GM12865 (cell line): Measurements from ENCODE around the gene NLRP3.

Source experiments
- DNase-seq: peaks from one replicate; pipeline ENCODE4 v3.0.0; 2010; ENCODE audit warnings: low read depth
- H3K4me3 ChIP-seq: 2 replicates; pipeline ENCODE4 v1.5.1; 2011; ENCODE audit warnings: mild to moderate bottlenecking, low read depth, low read length, control low read depth
- TF ChIP-seq, protein P1 (sequence below): IDR thresholded peaks from 2 replicates; pipeline ENCODE4 v1.5.1; 2011; ENCODE audit warnings: low read length, control low read depth, low read depth, inconsistent platforms; ENCODE audit not compliant: insufficient read depth; ENCODE audit errors: missing control alignments

The NLRP3 gene

DNA sequence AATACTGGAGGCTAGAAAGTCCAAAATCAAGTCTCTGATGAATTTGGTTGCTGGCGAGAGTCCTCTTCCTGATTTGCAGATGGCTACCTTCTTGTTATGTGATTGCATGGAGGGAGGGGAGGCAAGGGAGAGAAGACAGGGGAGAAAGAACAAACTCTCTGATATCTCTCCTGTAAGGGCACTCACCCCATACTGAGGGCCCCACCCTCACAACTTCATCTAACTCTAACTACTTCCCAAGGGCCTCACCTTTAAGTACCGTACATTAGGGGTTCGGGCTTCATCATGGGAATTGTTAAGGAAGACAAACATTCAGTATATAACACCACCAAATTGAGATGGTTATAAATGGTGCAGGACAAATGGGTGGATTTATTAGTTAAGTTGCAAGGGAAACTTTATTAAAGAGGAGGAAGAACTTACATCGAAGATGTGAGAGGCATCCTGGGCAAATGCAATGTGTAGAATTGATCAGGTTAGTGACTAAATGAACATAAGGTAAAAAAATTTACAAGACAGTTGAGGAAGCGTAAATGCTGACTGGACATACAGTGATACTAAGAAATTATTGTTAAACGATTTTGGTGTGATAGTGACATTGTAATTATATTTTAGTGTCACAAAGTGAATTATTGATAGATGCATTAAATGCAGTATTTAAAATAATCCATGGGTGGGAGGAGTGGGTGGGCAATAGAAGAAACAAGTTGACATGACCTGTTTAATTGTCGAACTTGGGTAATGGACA lies 31.4 kb downstream of the NLRP3 start:
- no peak for DNase-seq
- TF ChIP-seq, protein P1, sequence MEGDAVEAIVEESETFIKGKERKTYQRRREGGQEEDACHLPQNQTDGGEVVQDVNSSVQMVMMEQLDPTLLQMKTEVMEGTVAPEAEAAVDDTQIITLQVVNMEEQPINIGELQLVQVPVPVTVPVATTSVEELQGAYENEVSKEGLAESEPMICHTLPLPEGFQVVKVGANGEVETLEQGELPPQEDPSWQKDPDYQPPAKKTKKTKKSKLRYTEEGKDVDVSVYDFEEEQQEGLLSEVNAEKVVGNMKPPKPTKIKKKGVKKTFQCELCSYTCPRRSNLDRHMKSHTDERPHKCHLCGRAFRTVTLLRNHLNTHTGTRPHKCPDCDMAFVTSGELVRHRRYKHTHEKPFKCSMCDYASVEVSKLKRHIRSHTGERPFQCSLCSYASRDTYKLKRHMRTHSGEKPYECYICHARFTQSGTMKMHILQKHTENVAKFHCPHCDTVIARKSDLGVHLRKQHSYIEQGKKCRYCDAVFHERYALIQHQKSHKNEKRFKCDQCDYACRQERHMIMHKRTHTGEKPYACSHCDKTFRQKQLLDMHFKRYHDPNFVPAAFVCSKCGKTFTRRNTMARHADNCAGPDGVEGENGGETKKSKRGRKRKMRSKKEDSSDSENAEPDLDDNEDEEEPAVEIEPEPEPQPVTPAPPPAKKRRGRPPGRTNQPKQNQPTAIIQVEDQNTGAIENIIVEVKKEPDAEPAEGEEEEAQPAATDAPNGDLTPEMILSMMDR, result no peak
- H3K4me3 ChIP-seq, result no peak overlapping the region

DNA sequence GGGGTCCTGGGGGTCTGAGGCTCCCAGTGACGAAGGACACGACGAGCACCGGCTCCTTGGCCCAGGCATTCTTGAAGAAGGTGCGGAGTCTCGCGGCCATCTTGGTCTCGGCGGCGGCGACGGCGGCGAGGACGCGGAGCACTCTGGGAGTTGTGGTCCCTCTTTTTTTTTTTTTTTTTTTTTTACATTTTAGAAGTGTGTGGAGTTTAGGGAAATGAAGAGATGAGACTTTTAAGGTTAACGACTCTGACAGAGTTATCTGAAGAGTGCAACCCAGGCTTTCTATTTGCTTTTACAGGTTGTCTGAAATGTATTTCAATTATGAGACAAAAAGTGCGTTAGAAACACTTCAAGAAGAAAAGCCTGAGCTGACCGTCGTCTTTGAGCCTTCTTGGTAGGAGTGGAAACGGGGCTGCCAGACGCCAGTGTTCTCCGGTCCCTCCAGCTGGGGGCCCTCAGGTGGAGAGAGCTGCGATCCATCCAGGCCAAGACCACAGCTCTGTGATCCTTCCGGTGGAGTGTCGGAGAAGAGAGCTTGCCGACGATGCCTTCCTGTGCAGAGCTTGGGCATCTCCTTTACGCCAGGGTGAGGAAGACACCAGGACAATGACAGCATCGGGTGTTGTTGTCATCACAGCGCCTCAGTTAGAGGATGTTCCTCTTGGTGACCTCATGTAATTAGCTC lies 32.3 kb downstream of the NLRP3 start:
- TF ChIP-seq, protein P1, result no peak

DNA sequence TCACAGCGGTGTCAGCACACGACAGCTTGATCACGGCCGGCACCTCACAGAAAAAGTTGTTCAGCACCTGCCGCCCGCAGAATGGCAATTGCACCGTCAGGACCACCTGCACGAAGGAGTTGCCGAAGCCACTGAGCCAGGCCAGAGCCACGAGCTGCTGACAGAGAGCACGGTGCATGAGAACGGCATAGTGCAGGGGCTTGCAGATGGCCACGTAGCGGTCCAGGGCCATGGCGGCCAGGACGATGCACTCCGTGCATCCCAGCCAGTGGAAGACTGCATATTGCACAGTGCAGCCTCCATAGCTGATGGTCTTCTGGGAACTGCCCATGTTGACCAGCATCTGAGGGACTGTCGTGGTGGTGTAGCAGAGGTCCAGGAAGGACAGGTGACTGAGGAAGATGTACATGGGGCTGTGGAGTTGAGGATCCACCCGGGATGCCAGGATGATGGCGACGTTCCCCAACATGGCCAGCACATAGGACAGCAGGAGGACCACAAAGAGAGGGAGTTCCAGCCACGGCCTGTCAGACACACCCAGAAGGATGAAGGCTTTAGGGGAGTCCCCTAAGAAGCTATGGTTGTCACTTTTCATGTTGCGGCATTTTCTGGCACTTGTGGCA lies 35.5 kb downstream of the NLRP3 start:
- TF ChIP-seq, protein P1, result no peak
- H3K4me3 ChIP-seq, result no peak overlapping the region
- no peak for DNase-seq

More for the DNA sequence above, 32.3 kb downstream of the NLRP3 start:
- H3K4me3 ChIP-seq, result no peak overlapping the region
- peak; percentile 41 for DNase-seq

DNA sequence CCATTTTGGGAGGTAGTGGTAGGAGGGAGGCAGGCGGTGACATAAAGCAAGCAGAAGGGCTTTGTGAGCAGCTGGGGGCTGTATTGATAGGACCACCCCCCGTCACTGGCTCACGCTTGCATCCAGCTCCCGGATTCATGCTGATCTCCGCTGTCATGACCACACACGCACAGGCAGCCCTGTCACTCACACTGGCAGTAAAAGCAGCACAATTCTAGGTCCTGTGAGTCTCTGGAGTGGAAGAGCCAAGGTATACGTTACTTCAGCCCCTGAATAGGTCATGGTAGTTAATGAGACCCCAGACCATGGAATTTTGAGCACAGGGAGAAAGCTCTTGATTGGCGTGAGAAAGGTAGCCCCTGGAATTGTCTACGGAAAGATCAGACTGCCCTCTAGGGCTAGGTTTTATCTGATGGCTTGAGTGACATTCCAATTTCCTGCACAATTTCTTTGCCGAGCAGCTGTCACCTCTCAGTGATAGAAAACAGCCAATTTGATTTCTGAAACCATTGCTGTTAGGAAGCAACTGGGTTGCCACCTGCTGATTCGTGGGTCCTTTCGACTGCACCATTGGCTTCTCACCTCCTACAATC lies 36.6 kb downstream of the NLRP3 start:
- DNase-seq, result no peak
- TF ChIP-seq, protein P1, result no peak
- no peak overlapping the region for H3K4me3 ChIP-seq

DNA sequence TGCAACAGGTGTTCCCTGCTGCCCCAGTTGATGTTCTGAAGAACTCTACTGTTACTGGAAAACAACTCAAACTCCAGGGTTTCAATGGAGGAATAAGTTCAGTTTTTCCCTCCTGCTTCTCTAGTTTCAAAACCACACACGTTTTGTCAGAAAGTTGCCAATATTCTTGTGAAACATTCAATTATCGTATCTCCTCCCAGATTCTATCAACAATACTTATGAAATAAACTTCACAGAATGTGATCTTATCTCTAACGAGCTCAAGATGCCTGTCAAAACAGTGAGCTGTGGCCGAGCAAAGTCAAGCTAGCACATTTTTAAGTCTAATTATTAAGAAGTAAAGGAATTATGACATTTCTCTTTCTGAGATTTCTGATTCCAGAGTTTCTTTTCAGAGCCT lies 37.3 kb downstream of the NLRP3 start:
- no peak overlapping the region for H3K4me3 ChIP-seq
- TF ChIP-seq, protein P1, result no peak
- DNase-seq, result no peak

DNA sequence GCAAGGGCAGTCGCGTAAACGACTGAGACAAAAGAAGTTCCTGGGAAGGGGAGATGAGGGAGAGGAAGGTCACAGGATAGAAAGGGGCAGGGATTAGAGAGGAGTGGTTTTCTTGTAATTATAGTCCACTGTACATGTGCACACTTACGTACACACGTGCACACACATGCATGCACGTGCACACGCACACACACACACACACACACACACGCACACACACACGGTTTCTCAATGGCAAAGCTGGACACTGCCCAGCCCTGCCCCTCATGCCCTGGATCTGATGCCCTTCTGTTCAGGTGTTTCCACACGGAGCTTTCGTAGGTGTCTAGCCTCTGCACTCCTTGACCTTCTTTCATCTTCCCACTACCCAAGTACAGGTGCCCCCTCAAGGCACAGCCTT lies 38.0 kb downstream of the NLRP3 start:
- H3K4me3 ChIP-seq, result no peak overlapping the region
- TF ChIP-seq, protein P1, result no peak
- no peak for DNase-seq
